NCI-H2196 (cell line): ENCODE measurements around the gene SLC38A11.
A peak's percentile ranks its signal among the peaks of the same experiment; 100 is the strongest.

Experiments
- DNase-seq: peaks from one replicate; lab custom pipeline; 2025; ENCODE audit not compliant: unreplicated experiment; lab: John Stamatoyannopoulos, UW

SLC38A11 gene

DNA sequence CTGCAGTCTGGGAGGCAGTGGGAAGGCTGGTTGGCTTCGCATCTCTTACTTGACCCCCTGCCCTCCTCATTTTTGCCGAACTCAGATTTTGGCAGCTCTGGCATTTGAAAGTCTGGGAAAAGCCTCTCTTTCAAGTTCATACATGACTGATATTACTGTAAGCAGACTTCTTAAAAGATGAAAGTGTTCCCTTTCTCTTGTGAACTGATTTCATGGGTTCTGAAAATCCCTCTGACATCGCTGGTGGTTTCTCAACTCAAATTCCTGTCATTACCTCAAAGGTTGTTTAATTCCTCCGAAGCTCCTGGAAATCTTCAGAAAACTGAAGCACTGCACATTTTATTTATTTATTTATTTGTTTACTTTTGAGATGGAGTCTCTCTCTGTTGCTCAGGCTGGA, 16.9 kb upstream of the SLC38A11 start:
- no peak for DNase-seq

DNA sequence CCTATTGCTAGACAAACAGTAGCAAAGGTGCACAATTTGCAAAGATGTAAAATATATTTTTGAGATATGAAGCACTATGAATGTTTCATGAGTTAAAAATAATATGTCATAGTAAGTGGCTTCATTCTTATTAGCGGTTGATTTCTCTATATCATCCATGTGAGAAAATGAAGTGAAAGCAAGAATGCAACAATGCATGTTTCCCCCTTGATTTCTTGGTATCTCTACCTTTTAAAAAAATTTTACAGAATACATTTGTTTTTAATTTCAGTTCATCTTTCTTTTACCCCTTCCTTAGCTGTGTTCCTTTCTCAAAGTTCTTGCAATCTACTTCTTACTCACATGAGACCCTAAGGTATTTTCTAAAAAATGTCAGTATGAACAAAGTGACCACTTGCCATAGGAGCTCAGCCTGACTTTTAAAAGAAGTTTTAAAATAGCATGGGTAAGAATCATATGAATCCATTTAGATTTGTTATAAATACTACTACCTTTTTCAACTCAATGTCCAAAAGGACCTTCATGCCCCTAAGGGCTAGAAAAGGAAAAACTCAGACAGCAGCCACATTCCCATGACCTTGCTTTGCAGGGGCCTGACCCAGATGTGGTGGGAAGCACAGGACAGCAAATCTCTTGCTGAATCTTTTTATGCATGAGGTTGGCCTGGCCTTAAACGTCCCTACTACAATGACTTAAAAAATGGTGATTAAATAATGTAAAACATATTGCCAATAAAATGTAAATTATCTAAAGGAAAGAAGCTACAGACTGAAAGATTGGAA, 14.8 kb upstream of the SLC38A11 start:
- DNase-seq: no peak

DNA sequence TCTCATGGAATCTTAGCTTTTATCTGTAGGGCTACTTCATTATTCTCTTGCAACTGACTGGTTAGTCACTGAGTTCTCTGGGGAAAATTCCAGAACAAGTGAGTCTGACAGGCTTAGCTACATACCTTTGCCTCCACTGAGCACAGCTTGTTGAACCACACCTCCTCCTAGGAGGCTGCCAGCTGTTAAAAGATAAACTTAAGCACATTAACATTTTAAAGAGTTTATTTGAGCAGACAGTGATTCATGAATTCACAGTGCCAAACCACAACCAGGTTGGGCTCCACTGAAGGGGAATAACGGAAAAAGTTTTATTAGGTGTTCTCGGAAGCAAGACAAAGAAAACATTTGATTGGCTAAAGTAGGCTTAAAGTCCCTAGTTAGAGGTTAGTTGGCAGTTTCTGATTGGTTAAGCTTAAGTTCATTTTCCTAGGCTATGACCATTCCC, 12.5 kb upstream of the SLC38A11 start:
- DNase-seq: no peak

DNA sequence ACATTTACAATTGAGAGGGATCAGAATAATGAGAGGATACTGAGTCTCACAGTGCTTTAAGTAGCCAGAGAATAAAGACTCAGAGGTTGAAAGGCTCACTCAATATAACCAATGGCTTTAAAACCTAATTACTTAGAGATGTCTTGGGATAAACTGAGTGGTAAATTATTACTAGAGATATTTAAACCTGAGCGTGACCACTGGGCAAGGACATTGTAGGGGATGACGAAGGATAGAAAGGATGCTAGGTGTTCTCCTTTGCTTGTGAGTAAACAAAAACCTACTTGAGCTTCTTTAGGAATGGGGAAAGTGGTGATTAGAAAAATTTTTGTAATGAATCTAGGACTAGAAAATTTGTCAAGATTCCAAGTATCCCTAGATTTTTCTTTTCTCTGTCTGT, 12.0 kb upstream of the SLC38A11 start:
- no peak for DNase-seq

DNA sequence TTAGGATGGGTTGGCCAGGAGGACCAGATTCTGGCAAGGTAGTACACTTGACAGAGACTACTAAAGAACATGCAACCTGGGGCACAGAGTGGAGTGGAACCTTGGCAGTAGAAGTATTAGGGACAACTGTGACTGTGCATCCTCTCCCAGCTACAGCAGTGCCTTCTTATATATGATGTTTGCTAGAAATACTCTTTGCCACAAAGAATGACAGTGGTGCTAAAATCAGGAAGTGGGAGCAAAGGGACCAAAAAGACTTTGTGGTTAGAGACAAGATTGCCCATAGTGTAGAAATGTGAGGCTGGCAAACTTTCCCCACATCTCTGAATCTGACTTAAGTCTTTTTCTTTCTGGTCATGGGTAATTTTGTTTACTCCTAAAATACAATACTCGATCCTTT, 9.4 kb upstream of the SLC38A11 start:
- no peak for DNase-seq

DNA sequence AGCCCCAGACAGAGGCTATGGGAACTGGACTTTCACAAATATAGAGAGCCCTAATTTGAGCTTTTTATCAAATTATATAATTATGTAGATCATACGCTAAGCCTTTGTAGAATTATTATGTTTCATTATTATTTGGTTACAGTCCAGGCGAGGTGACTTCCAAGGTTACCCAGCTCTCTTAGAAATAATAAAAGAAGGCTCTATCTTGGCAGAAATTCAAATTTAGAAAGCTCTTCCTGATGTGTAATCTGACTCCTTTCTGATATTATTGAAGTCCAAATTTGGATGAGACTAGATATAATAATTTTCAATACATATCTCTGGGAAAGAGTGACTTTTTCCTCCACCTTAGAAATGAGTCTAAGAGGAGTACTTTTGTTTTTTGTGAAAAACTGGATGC, 4.8 kb upstream of the SLC38A11 start:
- peak; percentile 56 for DNase-seq

DNA sequence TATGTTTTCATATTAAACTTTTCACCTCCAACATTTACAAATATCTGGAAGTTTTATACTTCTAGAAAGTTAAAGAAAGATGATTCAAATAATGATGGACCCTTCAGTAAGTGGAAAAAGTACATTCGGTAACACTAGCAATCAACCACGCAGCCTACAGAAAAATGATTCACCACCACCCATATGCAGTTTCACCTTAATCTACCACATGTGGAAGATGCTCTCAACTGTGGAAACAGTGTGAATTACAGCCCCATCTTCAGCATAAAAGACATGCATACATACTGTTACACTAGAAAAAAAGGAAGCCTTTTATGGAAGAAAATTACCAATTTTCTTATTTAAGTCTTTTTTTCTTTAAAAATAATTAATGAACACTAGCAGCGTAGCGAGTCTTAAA, 1.1 kb downstream of the SLC38A11 start:
- no peak for DNase-seq

DNA sequence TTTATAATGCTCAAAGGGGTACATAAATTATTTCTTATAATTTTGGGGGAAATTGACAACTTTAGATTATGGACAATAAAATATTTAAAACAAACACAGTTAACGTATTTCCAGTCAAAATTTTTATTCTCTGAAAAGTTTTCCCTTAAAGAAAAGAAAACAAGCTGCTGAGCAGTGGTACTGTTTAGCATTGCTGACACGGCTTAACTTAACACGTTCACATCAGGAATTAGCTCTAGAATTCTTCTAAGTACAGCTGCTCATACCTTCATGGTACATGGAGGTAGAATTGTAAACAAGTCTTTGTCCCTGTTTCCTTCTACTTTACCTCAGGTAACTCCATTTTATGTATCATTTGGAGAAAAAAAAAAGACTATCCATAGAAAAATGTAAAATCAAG, 2.0 kb downstream of the SLC38A11 start:
- DNase-seq: no peak

DNA sequence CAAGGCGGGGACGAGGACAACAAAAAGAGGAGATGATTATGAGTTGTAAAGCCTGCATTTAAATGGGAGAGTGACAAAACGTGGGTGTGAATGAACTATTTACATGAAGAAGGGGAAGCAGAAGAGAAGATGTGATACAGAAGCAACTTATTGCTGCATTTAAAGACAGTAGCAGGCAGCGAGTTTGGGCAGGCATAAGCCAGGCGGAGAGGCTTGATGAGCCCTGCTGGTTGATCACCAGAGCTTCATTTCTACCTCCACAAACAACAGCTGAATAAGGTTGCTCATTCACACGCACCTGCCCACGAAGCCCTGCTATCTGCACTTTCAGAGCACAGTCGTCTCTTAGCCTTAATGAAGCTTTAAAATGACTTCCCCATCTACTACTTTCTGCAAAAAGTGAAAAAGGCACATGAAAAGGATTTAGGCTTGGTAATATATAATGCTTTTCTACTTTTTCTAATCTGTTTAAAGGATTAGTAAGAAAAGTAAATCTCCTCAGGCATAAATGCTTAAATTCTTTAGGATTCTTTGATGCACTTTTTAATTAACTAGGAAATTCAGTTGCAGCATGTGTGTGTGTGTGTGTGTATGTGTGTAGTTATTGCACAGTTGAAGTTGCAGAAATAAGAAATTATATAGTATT, 3.1 kb downstream of the SLC38A11 start:
- no peak for DNase-seq

DNA sequence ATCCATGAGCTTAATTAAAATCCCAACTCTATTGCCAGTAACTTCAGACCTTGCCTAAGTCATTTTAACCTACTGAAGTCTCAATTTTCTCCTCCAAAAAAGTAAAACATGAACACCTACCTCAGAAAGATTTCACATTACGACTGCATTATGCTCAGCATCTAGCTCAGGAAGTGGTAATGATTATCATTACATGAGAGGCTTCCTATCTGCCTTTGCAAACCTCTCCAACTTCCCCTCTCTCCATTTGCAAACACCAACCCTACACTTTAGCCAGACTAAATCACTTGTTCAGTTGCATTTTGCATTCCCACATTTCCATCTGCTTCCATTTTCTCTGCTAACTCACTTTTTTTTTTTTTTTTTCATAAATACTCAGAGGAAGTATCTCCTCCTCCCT, 6.8 kb downstream of the SLC38A11 start:
- no peak for DNase-seq

DNA sequence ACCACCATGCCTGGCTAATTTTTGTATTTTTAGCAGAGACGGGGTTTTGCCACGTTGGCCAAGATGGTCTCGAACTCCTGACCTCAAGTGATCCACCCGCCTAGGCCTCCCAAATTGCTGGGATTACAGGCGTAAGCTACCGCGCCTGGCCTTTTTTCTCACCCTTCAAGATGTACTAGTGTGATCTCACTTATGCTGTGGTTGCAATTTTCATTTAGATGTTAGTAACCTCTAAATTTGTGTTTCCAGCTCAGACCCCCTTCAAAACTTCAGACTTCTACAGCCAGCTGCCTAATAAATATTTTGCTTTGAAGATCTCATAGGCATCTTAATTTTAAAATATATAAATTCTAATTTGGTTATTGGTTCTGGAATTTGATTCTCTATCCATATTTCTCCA, 8.0 kb downstream of the SLC38A11 start:
- DNase-seq: no peak

DNA sequence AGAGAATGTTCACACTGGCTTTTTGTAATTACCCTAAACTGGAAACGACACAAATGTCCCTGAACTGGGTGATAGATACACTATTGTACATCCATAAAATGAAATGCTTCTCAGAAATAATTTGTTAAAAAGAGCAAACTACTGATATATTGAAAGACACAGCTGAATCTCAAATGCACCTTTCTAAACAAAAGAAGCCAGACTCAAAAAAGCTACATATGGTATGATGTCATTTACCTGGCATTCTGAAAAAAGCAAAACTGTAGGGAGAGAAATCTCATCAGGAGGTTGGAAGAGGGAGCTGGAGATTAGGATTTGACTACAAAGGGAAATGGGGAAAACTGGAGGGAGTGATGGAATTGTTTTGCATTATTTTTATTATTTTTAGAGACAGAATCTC, 12.0 kb downstream of the SLC38A11 start:
- no peak for DNase-seq

DNA sequence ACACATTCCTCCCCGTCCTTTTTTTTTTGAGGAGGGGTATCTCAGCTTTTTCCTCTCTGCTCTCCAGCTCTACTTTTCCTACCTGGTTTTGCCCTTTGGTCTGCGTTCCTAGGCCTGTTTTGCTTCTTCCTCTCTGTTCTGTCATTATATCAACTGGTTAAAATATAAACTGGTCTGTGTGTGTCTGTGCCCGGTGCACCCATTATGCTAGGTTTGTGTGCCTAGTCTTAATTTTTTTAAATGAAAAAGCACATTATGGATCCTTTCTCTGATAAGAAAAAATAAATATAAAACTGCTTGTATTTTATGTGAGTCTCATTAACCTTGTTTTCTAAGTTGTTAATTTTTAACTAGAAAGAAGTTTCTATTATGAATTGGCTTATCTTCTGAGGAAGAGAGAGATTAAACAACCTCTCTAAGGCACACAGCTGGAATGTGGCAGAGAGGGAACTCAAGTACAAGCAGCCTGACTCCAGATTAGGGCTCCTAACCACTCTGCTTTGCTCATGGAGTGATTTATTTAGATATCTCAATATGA, 17.4 kb downstream of the SLC38A11 start:
- DNase-seq: no peak

DNA sequence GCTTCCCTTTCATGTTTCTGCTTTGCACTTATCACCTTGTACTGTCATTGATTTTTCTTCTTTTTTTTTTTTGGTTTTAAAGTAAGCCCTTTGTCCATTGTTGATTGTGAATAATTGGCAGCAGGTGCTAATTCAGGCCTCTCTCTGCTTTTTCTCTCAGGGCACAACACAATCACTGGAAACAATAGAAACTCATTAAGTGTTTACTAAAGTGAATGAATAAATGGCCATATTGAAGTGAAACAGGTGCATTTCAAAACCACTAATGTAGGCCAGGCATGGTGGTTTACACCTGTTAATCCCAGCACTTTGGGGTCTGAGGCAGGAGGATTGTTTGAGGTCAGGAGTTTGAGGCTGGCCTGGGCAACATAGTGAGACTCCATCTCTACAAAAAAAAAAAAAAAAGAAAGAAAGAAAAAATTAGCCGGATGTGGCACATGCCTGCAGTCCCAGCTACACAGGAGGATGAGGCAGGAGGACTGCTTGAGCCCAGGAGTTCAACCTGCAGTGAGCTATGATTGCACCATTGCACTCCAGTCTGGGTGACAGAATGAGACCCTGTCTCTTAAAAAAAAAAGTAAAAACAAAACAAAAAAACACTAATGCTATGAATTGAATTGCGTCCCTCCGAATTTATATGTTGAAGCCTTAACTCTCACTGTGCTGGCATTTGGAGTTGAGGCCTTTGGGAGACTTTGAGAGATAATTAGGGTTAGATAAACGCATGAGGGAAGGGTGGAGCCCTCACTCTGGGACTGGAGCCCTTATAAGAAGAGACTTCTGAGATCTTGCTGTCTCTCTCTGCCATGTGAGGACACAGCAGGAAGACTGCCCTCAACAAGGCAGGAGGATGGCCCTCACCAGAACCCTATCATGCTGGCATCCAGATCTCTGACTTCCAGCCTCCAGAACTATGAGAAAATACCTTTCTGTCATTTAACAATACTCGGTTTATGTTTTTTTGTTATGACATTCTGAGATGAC, 19.9 kb downstream of the SLC38A11 start:
- DNase-seq: peak; percentile 44

DNA sequence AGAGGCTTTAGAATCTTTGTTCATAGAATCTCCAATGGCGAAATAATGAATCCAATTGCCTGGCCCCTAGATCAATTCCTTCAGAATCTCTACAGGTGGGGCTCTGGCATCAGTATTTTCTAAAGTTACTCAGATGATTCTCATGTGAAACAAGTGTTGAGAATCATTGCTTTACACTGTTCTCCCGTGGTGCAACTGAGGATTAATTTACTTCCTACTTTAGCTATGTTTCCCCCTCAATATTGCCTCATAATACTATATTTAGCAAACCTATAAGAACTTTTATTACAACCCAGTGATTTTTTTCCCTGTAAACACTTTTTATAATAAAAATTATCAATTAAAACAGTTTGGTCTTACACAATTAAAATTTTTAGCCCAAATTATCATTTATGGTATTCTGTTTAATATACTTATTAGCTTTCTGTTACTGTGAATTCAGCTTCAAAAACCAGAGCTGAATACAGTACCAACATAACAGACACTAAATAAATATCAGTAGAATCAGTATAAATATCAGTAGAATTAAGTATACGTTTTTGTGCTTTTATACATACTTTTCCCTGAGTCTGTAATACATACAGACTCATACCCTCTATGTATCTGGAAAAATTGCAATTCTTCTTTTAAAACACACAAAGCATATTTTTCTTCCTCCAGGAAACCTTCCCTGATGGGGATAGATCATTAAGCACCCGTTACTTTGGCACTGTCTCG, 20.8 kb downstream of the SLC38A11 start:
- DNase-seq: no peak

DNA sequence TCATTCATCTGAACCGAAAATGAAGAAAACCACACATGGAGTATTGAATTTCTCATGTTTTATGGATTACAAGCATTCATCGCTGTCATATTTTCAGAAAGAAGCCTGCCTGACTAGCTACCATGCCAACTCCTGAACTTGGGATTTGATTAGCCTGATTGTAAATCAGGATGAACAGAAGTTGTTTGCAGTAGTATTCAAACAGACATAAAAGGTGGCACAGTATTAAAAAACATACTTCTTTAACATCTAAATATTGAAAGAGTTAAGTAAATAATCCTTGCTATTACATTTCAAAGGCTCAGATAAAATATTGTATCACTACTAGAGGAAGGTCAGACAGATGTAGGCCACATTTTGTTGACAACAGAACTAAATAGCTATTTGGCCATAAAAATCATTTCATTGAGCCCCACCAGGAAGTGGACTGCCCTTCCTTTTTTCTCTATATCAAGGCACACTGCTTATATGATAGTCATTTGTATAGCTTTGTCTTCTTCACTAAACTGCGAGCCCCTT, 21.6 kb downstream of the SLC38A11 start:
- DNase-seq: peak; percentile 67

DNA sequence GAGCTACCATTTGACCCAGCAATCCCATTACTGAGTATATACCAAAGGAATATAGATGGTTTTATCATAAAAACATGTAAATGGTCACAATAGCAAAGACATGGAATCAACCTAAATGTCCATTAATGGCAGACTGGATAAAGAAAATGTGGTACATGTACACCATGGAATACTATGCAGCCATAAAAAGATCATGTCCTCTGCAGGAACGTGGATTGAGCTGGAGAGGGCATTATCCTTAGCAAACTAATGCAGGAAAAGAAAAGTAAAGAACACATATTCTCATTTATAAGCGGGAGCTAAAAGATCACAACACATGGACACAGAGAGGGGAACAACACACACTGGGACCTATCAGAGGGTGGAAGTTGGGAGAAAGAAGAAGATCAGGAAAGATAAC, 22.9 kb downstream of the SLC38A11 start:
- DNase-seq: no peak

DNA sequence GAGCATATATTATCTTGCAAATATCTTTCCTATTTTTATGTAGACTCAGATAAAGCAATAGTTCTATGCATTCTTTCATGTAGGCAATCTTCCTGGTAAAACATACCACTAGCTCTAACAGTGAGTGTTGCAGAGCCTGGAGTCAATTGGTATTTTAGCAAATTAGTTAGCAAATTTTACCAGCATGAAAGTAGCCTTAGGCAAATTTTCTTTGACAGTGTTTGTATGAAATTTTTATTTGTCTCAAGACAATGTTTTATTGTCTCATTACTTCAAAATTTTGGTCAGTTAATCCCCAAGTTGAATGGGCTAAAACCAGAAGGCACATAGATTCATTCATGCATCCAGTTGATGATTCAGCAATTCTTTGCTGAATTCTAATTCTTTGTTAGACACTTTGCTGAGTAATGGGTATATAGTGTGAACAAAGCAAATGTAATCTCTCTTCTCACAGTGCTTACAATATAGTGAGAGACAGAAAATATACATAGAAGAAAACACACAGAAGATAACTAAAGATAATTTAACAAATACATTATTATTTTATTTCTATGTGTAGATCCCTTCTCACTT, 27.1 kb downstream of the SLC38A11 start:
- DNase-seq: no peak

DNA sequence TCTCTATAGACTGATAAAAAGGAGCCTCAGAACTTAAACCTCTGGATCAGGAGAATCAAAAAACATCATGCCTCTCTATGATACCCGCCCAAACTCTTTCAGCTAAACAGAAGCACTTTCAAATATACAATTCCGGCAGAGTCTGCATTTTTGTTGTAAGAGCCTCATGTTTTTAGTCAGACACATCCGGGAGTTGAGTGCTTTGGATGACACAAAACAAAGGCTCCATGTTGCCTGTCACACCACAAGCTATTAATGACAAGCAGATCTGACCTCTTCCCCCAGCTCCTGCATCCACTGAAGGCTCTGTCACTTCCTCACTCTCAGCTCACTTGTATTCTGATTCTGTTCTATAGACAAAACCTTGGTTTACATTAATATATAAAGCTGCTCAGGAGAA, 33.2 kb downstream of the SLC38A11 start:
- no peak for DNase-seq

DNA sequence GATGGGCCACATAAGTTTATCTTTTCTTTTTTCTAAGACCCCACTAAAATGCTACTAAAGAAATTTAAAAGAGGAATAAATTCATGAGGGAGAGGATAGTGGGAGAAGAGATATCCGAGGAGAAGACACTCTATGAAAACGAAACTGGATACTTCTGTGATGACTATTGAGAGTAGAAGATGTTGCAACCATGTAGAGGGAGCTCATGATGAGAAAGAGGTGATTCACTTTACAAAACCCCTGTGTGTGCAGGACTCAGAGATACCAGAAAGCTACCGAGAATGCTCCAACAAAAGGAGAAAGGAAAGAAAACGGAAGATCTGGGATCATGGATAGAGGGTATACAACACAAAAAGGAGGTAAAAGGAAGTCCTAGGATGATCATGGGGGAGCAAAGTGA, 34.9 kb downstream of the SLC38A11 start:
- DNase-seq: no peak
